Body of pancreas (tissue), 4 donors: ENCODE results near the gene ADAMTS10. TPM values are rescaled to one million over a fixed set of nuclear protein-coding genes. Genes with fewer than 3 reads are reported as not detected.

ENCODE experiments used
- ATAC-seq: fragments of 150-250 bp; one replicate; pipeline ENCODE4 v1.9.1; 2016
- DNase-seq, 4 donors: peaks; one replicate each; pipeline ENCODE4 v3.0.0-alpha.2; 2019
- H3K27ac ChIP-seq, 4 donors: fragments of 200-600 bp; sonication (generic); 1 replicate in 3 of 4; 2 replicates in 1 of 4; pipeline versions ENCODE4 v1.5.1 to v1.6.1; 2016 to 2019; ENCODE audit warnings: mild to moderate bottlenecking in 1 of 4, mixed read lengths in 1 of 4, moderate library complexity in 1 of 4
- H3K27me3 ChIP-seq, 2 donors: fragments of 200-600 bp; sonication (generic); one replicate each; pipeline ENCODE4 v1.6.0; 2016; ENCODE audit warnings: mild to moderate bottlenecking in 1 of 2
- H3K36me3 ChIP-seq, 2 donors: fragments of 200-600 bp; sonication (generic); replicated peaks in 1 of 2; 2 replicates each; pipeline ENCODE4 v1.5.1; 2016; ENCODE audit warnings: low read depth in 2 of 2; ENCODE audit not compliant: insufficient read depth in 1 of 2
- H3K4me1 ChIP-seq: fragments of 200-600 bp; sonication (generic); one replicate; pipeline ENCODE4 v1.6.0; 2016
- H3K4me3 ChIP-seq, 2 donors: fragments of 200-600 bp; sonication (generic); 1 replicate in 1 of 2; 2 replicates in 1 of 2; pipeline ENCODE4 v1.5.1; 2016 to 2019
- H3K9me3 ChIP-seq, 3 donors: fragments of 200-600 bp; sonication (generic); 1 replicate in 2 of 3; 2 replicates in 1 of 3; pipeline ENCODE4 v1.5.1; 2016
- CTCF ChIP-seq, 7 experiments: fragments of 450-650 bp in 4 of 7; fragments of 200-600 bp in 3 of 7; sonication (generic) in 3 of 7; IDR thresholded peaks; one replicate each; pipeline ENCODE4 v1.5.1; 2016 to 2019; ENCODE audit warnings: antibody characterized with exemption in 7 of 7
- POLR2A ChIP-seq, 3 donors: fragments of 450-650 bp; IDR thresholded peaks; one replicate each; pipeline ENCODE4 v1.6.1; 2016; ENCODE audit warnings: antibody characterized with exemption in 3 of 3, mild to moderate bottlenecking in 2 of 3
- WGBS, 2 donors: methylation state at CpG; one replicate each; pipeline ENCODE4 v1.1.5; 2017; 5-methylcytosine and 5-hydroxymethylcytosine counted together
- intact Hi-C: fragments of 100-400 bp; cut with DNase I; formaldehyde crosslinking; loops from one replicate; pipeline ENCODE4 v1.15.1; 2023
- total RNA-seq, 2 donors: library from RNA; depleted of rRNA; stranded (reverse); fragments of >200 nt; gene quantifications; one replicate each; pipeline ENCODE4 v1.1.0, GENCODE V29; 2016

The ADAMTS10 gene
- total RNA-seq, 2 donors from 2014 or later, result 19.1 to 36.6 TPM

DNA sequence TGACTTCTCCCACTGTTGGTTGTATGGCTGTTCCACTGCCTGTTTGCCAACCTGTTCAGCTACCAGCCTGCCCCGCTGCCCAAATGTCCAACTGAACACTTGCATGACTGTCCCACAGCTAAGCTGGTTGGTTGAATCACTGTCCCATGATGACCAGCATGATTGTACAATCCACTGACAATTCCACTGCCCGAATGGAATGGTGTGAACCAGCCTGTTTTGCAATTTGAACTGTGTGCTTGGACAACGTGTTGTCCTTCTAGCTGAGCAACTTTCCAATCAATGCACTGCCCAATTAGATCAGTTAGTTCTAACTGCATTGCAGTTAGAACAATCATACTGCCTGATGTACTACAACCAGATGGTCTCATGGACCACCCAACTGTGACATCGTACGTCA lies 8.7 kb downstream of the ADAMTS10 start:
- no peak for ATAC-seq

GRCh38 chr19:8600816-8601215 lies 9.7 kb downstream of the ADAMTS10 start:
- WGBS, 2 donors, result 87 to 93% methylated on average over 6 to 16 of the region's 16 CpGs
- intact Hi-C loops, result no loop called here
- no peak for TF ChIP-seq CTCF (IDR thresholded peaks at IDR 0.05)
- no peak for TF ChIP-seq POLR2A (IDR thresholded peaks at IDR 0.05)

More for the DNA sequence above, 8.7 kb downstream of the ADAMTS10 start:
- H3K9me3 ChIP-seq, result no peaks in the 10 kb centered on the region
- 73 to 81% methylated on average over 5 of the region's 5 CpGs for WGBS, 2 donors
- H3K27me3 ChIP-seq, result no peaks in the 10 kb centered on the region
- no peak overlapping the region for H3K27ac ChIP-seq
- H3K4me3 ChIP-seq, result no peak overlapping the region
- TF ChIP-seq POLR2A (IDR thresholded peaks at IDR 0.05) (no peak), CTCF (IDR thresholded peaks at IDR 0.05) (no peak)
- DNase-seq, result no peak
- H3K36me3 ChIP-seq, result peaks cover 0 to 2% of the 10 kb centered on the region in 2 donors
- H3K4me1 ChIP-seq, result no peaks in the 10 kb centered on the region
- intact Hi-C loops, result no loop called here

DNA sequence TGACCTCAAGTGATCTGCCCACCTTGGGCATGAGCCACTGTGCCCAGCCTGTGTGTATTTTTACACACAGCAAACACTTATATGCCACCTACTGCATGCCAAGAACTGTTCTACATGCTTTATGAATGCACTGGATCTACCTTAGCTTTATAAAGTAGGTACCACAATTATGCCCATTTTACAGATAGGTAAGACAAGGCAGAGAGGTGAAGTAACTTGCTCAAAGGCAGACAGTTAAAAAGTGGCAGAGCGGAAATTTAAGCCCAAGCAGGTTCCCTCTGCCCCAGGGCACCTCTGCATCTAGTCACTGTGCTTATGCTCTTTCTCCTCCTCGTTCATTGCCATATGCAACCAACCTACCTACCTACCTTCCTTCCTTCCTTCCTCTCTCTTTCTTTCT lies 10.5 kb downstream of the ADAMTS10 start:
- Histone ChIP-seq H3K4me1 (no peaks in the 10 kb centered on the region), H3K36me3 (peaks cover 0 to 2% of the 10 kb centered on the region in 2 donors), H3K4me3 (no peak overlapping the region), H3K27me3 (no peaks in the 10 kb centered on the region), H3K9me3 (no peaks in the 10 kb centered on the region), H3K27ac (no peak overlapping the region)
- no peak for TF ChIP-seq CTCF (IDR thresholded peaks at IDR 0.05)
- ATAC-seq (no peak), DNase-seq (no peak)
- WGBS, 2 donors, result 84 to 93% methylated on average over 2 of the region's 2 CpGs
- intact Hi-C loops, result no loop called here

More at GRCh38 chr19:8600816-8601215, 9.7 kb downstream of the ADAMTS10 start:
- Histone ChIP-seq H3K9me3 (no peaks in the 10 kb centered on the region), H3K36me3 (peaks cover 0 to 2% of the 10 kb centered on the region in 2 donors), H3K27ac (no peak overlapping the region), H3K27me3 (no peaks in the 10 kb centered on the region), H3K4me3 (no peak overlapping the region), H3K4me1 (no peaks in the 10 kb centered on the region)
- DNase-seq (no peak), ATAC-seq (no peak)

DNA sequence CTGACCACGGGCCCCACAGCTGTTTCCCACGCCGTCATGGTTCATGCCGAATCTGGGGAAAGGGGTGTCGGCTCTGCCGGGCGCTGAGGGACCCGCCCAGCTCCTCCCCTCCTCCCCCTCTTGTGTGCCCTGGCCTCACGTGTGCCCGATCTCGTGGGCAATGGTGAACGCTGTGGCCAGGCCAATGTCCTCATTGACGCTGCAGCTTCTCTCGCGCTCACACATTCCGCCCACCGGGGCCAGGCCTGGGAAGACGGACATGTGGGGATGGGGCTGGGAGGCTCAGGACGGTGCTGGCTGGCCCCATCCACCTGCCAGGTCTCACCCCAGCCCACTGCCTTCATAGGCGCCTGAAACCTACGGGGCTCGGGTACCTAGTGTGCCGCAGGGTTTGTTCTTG lies 14.3 kb downstream of the ADAMTS10 start:
- ATAC-seq (no peak), DNase-seq (no peak)
- H3K36me3 ChIP-seq, result no peaks in the 10 kb centered on the region
- TF ChIP-seq POLR2A (IDR thresholded peaks at IDR 0.05) (no peak), CTCF (IDR thresholded peaks at IDR 0.05) (no peak)
- intact Hi-C loops, result no loop called here
- no peaks in the 10 kb centered on the region for H3K27me3 ChIP-seq
- H3K27ac ChIP-seq, result no peak overlapping the region
- no peaks in the 10 kb centered on the region for H3K9me3 ChIP-seq
- 62% methylated on average over 23 of the region's 23 CpGs; no CpG with 5 or more reads in 1 of the 2 donors for WGBS, 2 donors
- H3K4me3 ChIP-seq, result no peak overlapping the region
- H3K4me1 ChIP-seq, result peaks cover 13% of the 10 kb centered on the region

DNA sequence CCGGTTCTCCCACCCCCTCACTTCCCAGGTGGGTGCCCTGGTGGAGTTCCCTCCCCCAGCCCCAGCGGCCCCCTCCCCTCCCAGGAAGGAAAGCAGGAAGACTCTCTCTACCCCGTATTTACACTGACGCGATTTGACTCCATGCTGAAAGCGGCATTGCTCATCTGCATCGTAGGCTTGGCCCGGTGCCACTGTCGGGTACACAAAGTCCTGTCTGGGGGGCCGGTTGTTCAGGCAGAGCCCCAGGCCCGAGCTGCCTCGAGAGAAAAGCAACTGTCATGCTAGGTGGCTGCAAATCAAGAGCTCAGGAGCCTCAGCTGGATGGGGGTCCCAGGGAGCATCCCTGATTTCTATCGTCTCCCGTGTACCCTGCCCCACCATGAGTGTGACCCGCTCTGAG lies 14.9 kb downstream of the ADAMTS10 start:
- WGBS, 2 donors, result 51 to 70% methylated on average over 7 to 13 of the region's 15 CpGs

More for the DNA sequence above, 14.9 kb downstream of the ADAMTS10 start:
- TF ChIP-seq CTCF (IDR thresholded peaks at IDR 0.05) (no peak), POLR2A (IDR thresholded peaks at IDR 0.05) (no peak)
- H3K36me3 ChIP-seq, result no peaks in the 10 kb centered on the region
- intact Hi-C loops, result no loop called here
- ATAC-seq (no peak), DNase-seq (no peak)
- no peak overlapping the region for H3K27ac ChIP-seq
- H3K4me1 ChIP-seq, result peaks cover 13% of the 10 kb centered on the region
- H3K9me3 ChIP-seq, result no peaks in the 10 kb centered on the region
- no peak overlapping the region for H3K4me3 ChIP-seq
- no peaks in the 10 kb centered on the region for H3K27me3 ChIP-seq
